ENCODE results near the gene PGAM4.

- TF ChIP-seq POLR2A (IDR thresholded peaks at IDR 0.05): no peak
- TF ChIP-seq, protein P1, sequence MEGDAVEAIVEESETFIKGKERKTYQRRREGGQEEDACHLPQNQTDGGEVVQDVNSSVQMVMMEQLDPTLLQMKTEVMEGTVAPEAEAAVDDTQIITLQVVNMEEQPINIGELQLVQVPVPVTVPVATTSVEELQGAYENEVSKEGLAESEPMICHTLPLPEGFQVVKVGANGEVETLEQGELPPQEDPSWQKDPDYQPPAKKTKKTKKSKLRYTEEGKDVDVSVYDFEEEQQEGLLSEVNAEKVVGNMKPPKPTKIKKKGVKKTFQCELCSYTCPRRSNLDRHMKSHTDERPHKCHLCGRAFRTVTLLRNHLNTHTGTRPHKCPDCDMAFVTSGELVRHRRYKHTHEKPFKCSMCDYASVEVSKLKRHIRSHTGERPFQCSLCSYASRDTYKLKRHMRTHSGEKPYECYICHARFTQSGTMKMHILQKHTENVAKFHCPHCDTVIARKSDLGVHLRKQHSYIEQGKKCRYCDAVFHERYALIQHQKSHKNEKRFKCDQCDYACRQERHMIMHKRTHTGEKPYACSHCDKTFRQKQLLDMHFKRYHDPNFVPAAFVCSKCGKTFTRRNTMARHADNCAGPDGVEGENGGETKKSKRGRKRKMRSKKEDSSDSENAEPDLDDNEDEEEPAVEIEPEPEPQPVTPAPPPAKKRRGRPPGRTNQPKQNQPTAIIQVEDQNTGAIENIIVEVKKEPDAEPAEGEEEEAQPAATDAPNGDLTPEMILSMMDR (IDR thresholded peaks at IDR 0.05): no peak
Observed at GRCh38 chrX:77977518-77977917, 8.1 kb upstream of the PGAM4 start.

Measured in thyroid gland (tissue), 4 donors.